SK-N-SH treated with all-trans-retinoic acid at 6 μM for 48 hours (cell line): ENCODE measurements around the gene WDR62.

ENCODE experiments used
- ATAC-seq: fragments of 200-7000 bp; cut with Tn5 transposase; 3 replicates; pipeline ENCODE4 v1.9.1; 2020; ENCODE audit warnings: mild to moderate bottlenecking, moderate library complexity
- ARNTL ChIP-seq: fragments of 450-650 bp; formaldehyde crosslinking; IDR thresholded peaks from 2 replicates; pipeline ENCODE4 v1.5.0; 2020; ENCODE audit warnings: low read depth, mild to moderate bottlenecking, moderate library complexity, borderline replicate concordance
- BACH2 ChIP-seq: fragments of 250-450 bp; sonication (Bioruptor Pico); IDR thresholded peaks from 2 replicates; pipeline ENCODE4 v1.9.0; 2021; ENCODE audit warnings: mild to moderate bottlenecking, borderline replicate concordance
- CREB5 ChIP-seq: fragments of 250-450 bp; sonication (Bioruptor Pico); IDR thresholded peaks from 2 replicates; pipeline ENCODE4 v1.5.1; 2020; ENCODE audit warnings: low read depth, mild to moderate bottlenecking, moderate library complexity
- CSDC2 ChIP-seq: fragments of 250-450 bp; sonication (Bioruptor Pico); IDR thresholded peaks from 2 replicates; pipeline ENCODE4 v1.5.0; 2020; ENCODE audit warnings: mild to moderate bottlenecking, moderate library complexity
- CSRNP3 ChIP-seq: fragments of 250-450 bp; sonication (Bioruptor Pico); IDR thresholded peaks from 2 replicates; pipeline ENCODE4 v1.5.1; 2021; ENCODE audit warnings: mild to moderate bottlenecking, moderate library complexity
- ESRRG ChIP-seq: fragments of 250-450 bp; sonication (Bioruptor Pico); IDR thresholded peaks from 2 replicates; pipeline ENCODE4 v1.6.1; 2021; ENCODE audit warnings: mild to moderate bottlenecking
- GLIS3 ChIP-seq: fragments of 250-450 bp; sonication (Bioruptor Pico); IDR thresholded peaks from 2 replicates; pipeline ENCODE4 v1.5.0; 2020; ENCODE audit warnings: mild to moderate bottlenecking, moderate library complexity
- ISL1 ChIP-seq: fragments of 250-450 bp; sonication (Bioruptor Pico); IDR thresholded peaks from 2 replicates; pipeline ENCODE4 v2.1.2; 2022; ENCODE audit warnings: mild to moderate bottlenecking, moderate library complexity
- OSR1 ChIP-seq: fragments of 250-450 bp; sonication (Bioruptor Pico); IDR thresholded peaks from 2 replicates; pipeline ENCODE4 v1.8.0; 2022; ENCODE audit warnings: moderate library complexity, mild to moderate bottlenecking, inconsistent platforms
- PATZ1 ChIP-seq: fragments of 250-450 bp; sonication (Bioruptor Pico); IDR thresholded peaks from 2 replicates; pipeline ENCODE4 v1.8.0; 2020; ENCODE audit warnings: mild to moderate bottlenecking, moderate library complexity, borderline replicate concordance
- POU6F1 ChIP-seq: fragments of 250-450 bp; sonication (Bioruptor Pico); IDR thresholded peaks from 2 replicates; pipeline ENCODE4 v1.8.0; 2021; ENCODE audit warnings: low read depth, mild to moderate bottlenecking, moderate library complexity, borderline replicate concordance
- RARB ChIP-seq: fragments of 250-450 bp; sonication (Bioruptor Pico); IDR thresholded peaks from 2 replicates; pipeline ENCODE4 v1.8.0; 2021; ENCODE audit warnings: mild to moderate bottlenecking, moderate library complexity
- SNAI2 ChIP-seq: fragments of 250-450 bp; sonication (Bioruptor Pico); IDR thresholded peaks from 2 replicates; pipeline ENCODE4 v1.5.0; 2020; ENCODE audit warnings: mild to moderate bottlenecking, moderate library complexity
- TCF4 ChIP-seq: fragments of 250-450 bp; sonication (Bioruptor Pico); IDR thresholded peaks from 2 replicates; pipeline ENCODE4 v1.8.0; 2021; ENCODE audit warnings: mild to moderate bottlenecking, moderate library complexity, borderline replicate concordance
- TOX ChIP-seq: fragments of 250-450 bp; sonication (Bioruptor Pico); IDR thresholded peaks from 2 replicates; pipeline ENCODE4 v1.8.0; 2021; ENCODE audit warnings: mild to moderate bottlenecking, moderate library complexity, borderline replicate concordance
- TSHZ2 ChIP-seq: fragments of 250-450 bp; sonication (Bioruptor Pico); IDR thresholded peaks from 2 replicates; pipeline ENCODE4 v1.5.0; 2020; ENCODE audit warnings: mild to moderate bottlenecking, moderate library complexity
- ZC3H10 ChIP-seq: fragments of 250-450 bp; sonication (Bioruptor Pico); IDR thresholded peaks from 2 replicates; pipeline ENCODE4 v1.5.1; 2021; ENCODE audit warnings: mild to moderate bottlenecking, moderate library complexity
- ZFP3 ChIP-seq: fragments of 250-450 bp; sonication (Bioruptor Pico); IDR thresholded peaks from 2 replicates; pipeline ENCODE4 v1.5.0; 2020; ENCODE audit warnings: mild to moderate bottlenecking, moderate library complexity
- ZNF565 ChIP-seq: fragments of 450-650 bp; formaldehyde crosslinking; conservative IDR thresholded peaks from 2 replicates; pipeline ENCODE4 v1.5.0; 2020; ENCODE audit warnings: low read depth, mild to moderate bottlenecking, moderate library complexity
- ZNF70 ChIP-seq: fragments of 450-650 bp; formaldehyde crosslinking; IDR thresholded peaks from 2 replicates; pipeline ENCODE4 v1.5.0; 2020; ENCODE audit warnings: mild to moderate bottlenecking, moderate library complexity

Gene WDR62

GRCh38 chr19:36136964-36137686, 82.4 kb downstream of the WDR62 start:
- TF ChIP-seq POU6F1 (CRISPR knock-in tag): no peak
- no peak for TF ChIP-seq TCF4 (CRISPR knock-in tag)
- TF ChIP-seq ISL1 (CRISPR knock-in tag): 0 out of 2 replicates have a peak, but pooled peaks have one; percentile 15
- TF ChIP-seq, all 23 proteins: peak for 1
- peak; percentile 45 for ATAC-seq

- ATAC-seq: no peak
- TF ChIP-seq CSRNP3 (CRISPR knock-in tag) (no peak), CSDC2 (CRISPR knock-in tag) (no peak), RARB (no peak), OSR1 (CRISPR knock-in tag) (no peak), ZNF70 (CRISPR knock-in tag) (no peak), ZFP3 (CRISPR knock-in tag) (no peak), POU6F1 (CRISPR knock-in tag) (no peak), ZNF565 (CRISPR knock-in tag) (no peak), SNAI2 (CRISPR knock-in tag) (no peak), CREB5 (CRISPR knock-in tag) (no peak), TSHZ2 (CRISPR knock-in tag) (no peak), ARNTL (CRISPR knock-in tag) (no peak), ISL1 (CRISPR knock-in tag) (no peak), PATZ1 (no peak), TOX (CRISPR knock-in tag) (no peak), GLIS3 (CRISPR knock-in tag) (no peak), BACH2 (CRISPR knock-in tag) (no peak), ZC3H10 (no peak), ESRRG (CRISPR knock-in tag) (no peak)
Measured at GRCh38 chr19:36139120-36139472, 84.4 kb downstream of the WDR62 start.
